Testis (tissue), 2 donors: ENCODE measurements around the gene ZPBP2.

Source experiments
- POLR2A ChIP-seq: fragments of 450-650 bp; IDR thresholded peaks from one replicate; pipeline ENCODE4 v1.6.1; 2017; ENCODE audit warnings: antibody characterized with exemption, mild to moderate bottlenecking, moderate library complexity
- TF ChIP-seq, protein P1 (sequence below), 3 experiments: fragments of 450-650 bp in 2 of 3; fragments of 200-600 bp in 1 of 3; sonication (generic) in 1 of 3; IDR thresholded peaks; one replicate each; pipeline ENCODE4 v1.5.1; 2016 to 2019; ENCODE audit warnings: antibody characterized with exemption in 3 of 3, mild to moderate bottlenecking in 2 of 3, moderate library complexity in 1 of 3

DNA sequence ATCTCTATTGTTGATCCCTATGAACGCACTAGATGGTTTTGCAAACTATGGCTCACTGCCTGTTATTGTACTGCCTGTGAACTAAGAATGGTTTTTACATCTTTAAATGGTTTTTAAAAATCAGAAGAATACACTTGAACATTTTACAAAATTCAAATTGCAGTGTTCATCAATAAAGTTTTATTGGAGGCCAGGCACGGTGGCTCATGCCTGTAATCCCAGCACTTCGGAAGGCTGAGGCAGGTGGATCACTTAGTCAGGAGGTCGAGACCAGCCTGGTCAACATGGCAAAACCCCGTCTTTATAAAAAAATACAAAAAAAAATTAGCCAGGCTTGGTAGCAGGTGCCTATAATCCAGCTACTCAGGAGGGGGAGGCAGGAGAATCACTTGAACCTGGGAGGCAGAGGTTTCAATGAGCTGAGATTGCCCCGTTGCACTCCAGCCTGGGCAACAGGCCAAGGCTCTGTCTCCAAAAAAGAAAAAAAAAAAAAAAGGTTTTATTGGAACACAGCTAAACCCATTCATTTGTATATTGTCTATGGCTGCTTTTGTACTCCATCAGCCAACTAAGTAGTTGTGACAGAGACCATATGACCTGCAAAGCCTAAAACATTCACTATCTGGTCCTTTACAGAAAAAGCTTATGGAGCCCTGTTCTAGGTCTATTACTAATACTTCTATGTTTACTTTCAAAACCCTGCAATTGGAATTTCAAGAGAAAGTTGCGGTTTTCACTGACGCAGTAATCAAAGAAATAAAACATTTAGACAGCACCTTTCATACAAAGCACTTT is 22.8 kb upstream of the ZPBP2 start:
- TF ChIP-seq, protein P1, sequence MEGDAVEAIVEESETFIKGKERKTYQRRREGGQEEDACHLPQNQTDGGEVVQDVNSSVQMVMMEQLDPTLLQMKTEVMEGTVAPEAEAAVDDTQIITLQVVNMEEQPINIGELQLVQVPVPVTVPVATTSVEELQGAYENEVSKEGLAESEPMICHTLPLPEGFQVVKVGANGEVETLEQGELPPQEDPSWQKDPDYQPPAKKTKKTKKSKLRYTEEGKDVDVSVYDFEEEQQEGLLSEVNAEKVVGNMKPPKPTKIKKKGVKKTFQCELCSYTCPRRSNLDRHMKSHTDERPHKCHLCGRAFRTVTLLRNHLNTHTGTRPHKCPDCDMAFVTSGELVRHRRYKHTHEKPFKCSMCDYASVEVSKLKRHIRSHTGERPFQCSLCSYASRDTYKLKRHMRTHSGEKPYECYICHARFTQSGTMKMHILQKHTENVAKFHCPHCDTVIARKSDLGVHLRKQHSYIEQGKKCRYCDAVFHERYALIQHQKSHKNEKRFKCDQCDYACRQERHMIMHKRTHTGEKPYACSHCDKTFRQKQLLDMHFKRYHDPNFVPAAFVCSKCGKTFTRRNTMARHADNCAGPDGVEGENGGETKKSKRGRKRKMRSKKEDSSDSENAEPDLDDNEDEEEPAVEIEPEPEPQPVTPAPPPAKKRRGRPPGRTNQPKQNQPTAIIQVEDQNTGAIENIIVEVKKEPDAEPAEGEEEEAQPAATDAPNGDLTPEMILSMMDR (IDR thresholded peaks at IDR 0.05), result no peak
- no peak for TF ChIP-seq POLR2A
